ENCODE results near the gene BCL2. TPM values are rescaled to one million over a fixed set of nuclear protein-coding genes. Genes with fewer than 3 reads are reported as not detected.

The BCL2 gene
- total RNA-seq, 1 experiment from 2014 or later: 2.5 TPM

- CTCF ChIA-PET: no interaction called here
- BruUV-seq (replicated peaks): no TSS peak
These were observed 81.5 kb downstream of the BCL2 start for GRCh38 chr18:63237881-63238692.

More at GRCh38 chr18:63237881-63238692, 81.5 kb downstream of the BCL2 start:
- ATAC-seq (peak; percentile 96), DNase-seq (ENCODE audit: low read depth, low spot score) (peak; percentile 31)
- POLR2A ChIA-PET: no interaction called here
- intact Hi-C loops (cut with micrococcal nuclease): no loop called here
- peak overlapping the region; percentile 71 for H3K4me2 ChIP-seq (ENCODE audit: low read length)
- RAD21 ChIA-PET (ENCODE audit: low non-redundant PET in 1 of 2, low total read pairs in 2 of 2, uncharacterized antibody in 2 of 2, unreplicated experiment in 2 of 2): no interaction called here
- H3K4me3 ChIP-seq (replicated peaks in 1 of 2; ENCODE audit: low read depth in 1 of 2, low read length in 2 of 2): peak overlapping the region in 1 of 2 experiments; percentile 18; a peak in 1 of 4 replicates
- peaks cover 13 to 18% of the 10 kb centered on the region in 2 experiments for H3K4me1 ChIP-seq (ENCODE audit: control insufficient read depth in 1 of 2, insufficient read depth in 2 of 2, low read length in 2 of 2)
- no peak overlapping the region for H3K27ac ChIP-seq (ENCODE audit: low read depth, low read length)
- no peak overlapping the region for H3K9ac ChIP-seq (ENCODE audit: low read length)
- no peaks in the 10 kb centered on the region for H3K9me2 ChIP-seq (ENCODE audit: insufficient read depth)
- H2AFZ ChIP-seq (ENCODE audit: low read depth, low read length, poor library complexity, severe bottlenecking): peak overlapping the region; percentile 95
- 0 out of 2 replicates have a peak, but pooled peaks have one; percentile 16 for TF ChIP-seq MAX (IDR thresholded peaks at IDR 0.05)
- TF ChIP-seq POLR2A (IDR thresholded peaks at IDR 0.05; ENCODE audit: borderline replicate concordance, extremely low read depth, insufficient read depth, insufficient read length): no peak
- no peak for TF ChIP-seq CTCF (IDR thresholded peaks at IDR 0.05 in 2 of 3, conservative IDR thresholded peaks at IDR 0.05 in 1 of 3; ENCODE audit: borderline replicate concordance in 1 of 3, insufficient read depth in 1 of 3, low read depth in 2 of 3, low read length in 2 of 3)
- TF ChIP-seq YY1 (IDR thresholded peaks at IDR 0.05; ENCODE audit: extremely low read depth, insufficient replicate concordance, low read depth, low read length): no peak
- no peak for TF ChIP-seq ZFX (IDR thresholded peaks at IDR 0.05)
- peak; percentile 25; the same call in 1 of the 2 replicates for TF ChIP-seq SP1 (IDR thresholded peaks at IDR 0.05; ENCODE audit: low read depth)
- peak; percentile 31 for TF ChIP-seq TCF7L2 (IDR thresholded peaks at IDR 0.05; ENCODE audit: borderline replicate concordance, extremely low read depth, insufficient read depth, insufficient read length)
- H3K27me3 ChIP-seq (ENCODE audit: insufficient read depth, low read length): no peaks in the 10 kb centered on the region
- no peaks in the 10 kb centered on the region for H4K20me1 ChIP-seq (ENCODE audit: insufficient read depth)
- no peaks in the 10 kb centered on the region for H3K9me3 ChIP-seq (ENCODE audit: control insufficient read depth in 1 of 2, insufficient read depth in 1 of 2, low read depth in 1 of 2, low read length in 2 of 2)
- no peaks in the 10 kb centered on the region for H3K79me2 ChIP-seq (ENCODE audit: insufficient read depth, low read length)
- H3K36me3 ChIP-seq (ENCODE audit: control insufficient read depth in 1 of 2, insufficient read depth in 2 of 2, low read length in 2 of 2): no peaks in the 10 kb centered on the region
